Measurements from ENCODE around the gene SCAMP3.
A peak's percentile ranks its signal among the peaks of the same experiment; 100 is the strongest.

SCAMP3 gene

GRCh38 chr1:155300553-155301329 is 38.6 kb upstream of the SCAMP3 start:
- Histone ChIP-seq H2AFZ (ENCODE audit: low read depth, low read length) (no peak overlapping the region), H3K9ac (ENCODE audit: low read length) (no peak overlapping the region), H4K8ac (ENCODE audit: low read length) (no peak overlapping the region), H3K9me3 (ENCODE audit: control insufficient read depth, low read length) (no peaks in the 10 kb centered on the region), H3K14ac (ENCODE audit: low read length in 2 of 2) (no peak overlapping the region), H3K36me3 (ENCODE audit: control insufficient read depth in 1 of 2, insufficient read depth in 2 of 2, low read depth in 1 of 2, low read length in 2 of 2) (no peaks in the 10 kb centered on the region), H3K4ac (ENCODE audit: low read depth in 1 of 2, low read length in 2 of 2) (no peak overlapping the region), H3K27ac (ENCODE audit: low read length, poor library complexity, severe bottlenecking) (no peak overlapping the region), H3K4me3 (ENCODE audit: insufficient read depth in 1 of 2, low read depth in 1 of 2, low read length in 2 of 2) (no peak overlapping the region), H2AK5ac (ENCODE audit: low read length, severe bottlenecking) (no peak overlapping the region), H3K27me3 (ENCODE audit: control insufficient read depth in 1 of 2, insufficient read depth in 1 of 2, low read length in 2 of 2) (peaks cover 20 to 21% of the 10 kb centered on the region in 2 experiments), H3K4me1 (ENCODE audit: control insufficient read depth, insufficient read depth, low read depth, low read length) (peaks cover 7% of the 10 kb centered on the region), H2BK15ac (ENCODE audit: low read depth, poor library complexity, severe bottlenecking) (no peak overlapping the region), H4K91ac (ENCODE audit: low read length) (no peak overlapping the region), H3K18ac (ENCODE audit: low read depth in 1 of 2, low read length in 2 of 2) (no peak overlapping the region), H2BK120ac (ENCODE audit: low read depth, low read length) (no peak overlapping the region), H3K79me1 (replicated peaks; ENCODE audit: low read length, poor library complexity, severe bottlenecking) (peaks cover under 1% of the 10 kb centered on the region), H3K4me2 (ENCODE audit: low read length, poor library complexity, severe bottlenecking) (no peak overlapping the region), H2BK12ac (ENCODE audit: low read length in 2 of 2) (no peak overlapping the region), H2BK5ac (ENCODE audit: low read depth, low read length, poor library complexity, severe bottlenecking) (no peak overlapping the region), H3K23ac (ENCODE audit: low read length in 2 of 2) (no peak overlapping the region)
- DNase-seq = no peak
- WGBS = 91% methylated on average over 9 of the region's 9 CpGs

- Histone ChIP-seq H3K18ac (ENCODE audit: low read depth in 1 of 2, low read length in 2 of 2) (no peak overlapping the region), H2BK120ac (ENCODE audit: low read depth, low read length) (no peak overlapping the region), H3K14ac (ENCODE audit: low read length in 2 of 2) (no peak overlapping the region), H2BK15ac (ENCODE audit: low read depth, poor library complexity, severe bottlenecking) (no peak overlapping the region), H2AK5ac (ENCODE audit: low read length, severe bottlenecking) (no peak overlapping the region), H3K36me3 (ENCODE audit: control insufficient read depth in 1 of 2, insufficient read depth in 2 of 2, low read depth in 1 of 2, low read length in 2 of 2) (no peaks in the 10 kb centered on the region), H3K4ac (ENCODE audit: low read depth in 1 of 2, low read length in 2 of 2) (no peak overlapping the region), H3K27me3 (ENCODE audit: control insufficient read depth in 1 of 2, insufficient read depth in 1 of 2, low read length in 2 of 2) (peaks cover 27 to 28% of the 10 kb centered on the region in 2 experiments), H3K4me3 (ENCODE audit: insufficient read depth in 1 of 2, low read depth in 1 of 2, low read length in 2 of 2) (no peak overlapping the region), H3K27ac (ENCODE audit: low read length, poor library complexity, severe bottlenecking) (no peak overlapping the region), H2BK12ac (ENCODE audit: low read length in 2 of 2) (no peak overlapping the region), H3K9ac (ENCODE audit: low read length) (no peak overlapping the region), H3K9me3 (ENCODE audit: control insufficient read depth, low read length) (no peaks in the 10 kb centered on the region), H3K79me1 (replicated peaks; ENCODE audit: low read length, poor library complexity, severe bottlenecking) (no peaks in the 10 kb centered on the region), H3K4me2 (ENCODE audit: low read length, poor library complexity, severe bottlenecking) (no peak overlapping the region), H4K8ac (ENCODE audit: low read length) (no peak overlapping the region), H3K4me1 (ENCODE audit: control insufficient read depth, insufficient read depth, low read depth, low read length) (peaks cover 11% of the 10 kb centered on the region), H3K23ac (ENCODE audit: low read length in 2 of 2) (no peak overlapping the region), H2AFZ (ENCODE audit: low read depth, low read length) (no peak overlapping the region), H2BK5ac (ENCODE audit: low read depth, low read length, poor library complexity, severe bottlenecking) (no peak overlapping the region), H4K91ac (ENCODE audit: low read length) (no peak overlapping the region)
- no peak for DNase-seq
- WGBS = 96% methylated on average over 6 of the region's 8 CpGs
Measured at GRCh38 chr1:155300024-155300423, 37.9 kb upstream of the SCAMP3 start.

GRCh38 chr1:155297384-155297783 is 35.2 kb upstream of the SCAMP3 start:
- H2BK5ac ChIP-seq (ENCODE audit: low read depth, low read length, poor library complexity, severe bottlenecking) = no peak overlapping the region
- no peak overlapping the region for H2AK5ac ChIP-seq (ENCODE audit: low read length, severe bottlenecking)
- no peaks in the 10 kb centered on the region for H3K79me1 ChIP-seq (replicated peaks; ENCODE audit: low read length, poor library complexity, severe bottlenecking)
- H3K27ac ChIP-seq (ENCODE audit: low read length, poor library complexity, severe bottlenecking) = no peak overlapping the region
- DNase-seq = no peak
- peaks cover 50 to 52% of the 10 kb centered on the region in 2 experiments for H3K27me3 ChIP-seq (ENCODE audit: control insufficient read depth in 1 of 2, insufficient read depth in 1 of 2, low read length in 2 of 2)
- peak overlapping the region in 1 of 2 experiments; percentile 47 for H3K14ac ChIP-seq (ENCODE audit: low read length in 2 of 2)
- H3K4ac ChIP-seq (ENCODE audit: low read depth in 1 of 2, low read length in 2 of 2) = no peak overlapping the region
- H4K91ac ChIP-seq (ENCODE audit: low read length) = no peak overlapping the region
- H3K9me3 ChIP-seq (ENCODE audit: control insufficient read depth, low read length) = no peaks in the 10 kb centered on the region
- 78% methylated on average over 7 of the region's 7 CpGs for WGBS
- H3K9ac ChIP-seq (ENCODE audit: low read length) = no peak overlapping the region
- no peaks in the 10 kb centered on the region for H3K36me3 ChIP-seq (ENCODE audit: control insufficient read depth in 1 of 2, insufficient read depth in 2 of 2, low read depth in 1 of 2, low read length in 2 of 2)
- no peak overlapping the region for H2BK12ac ChIP-seq (ENCODE audit: low read length in 2 of 2)
- no peak overlapping the region for H3K18ac ChIP-seq (ENCODE audit: low read depth in 1 of 2, low read length in 2 of 2)
- H3K4me2 ChIP-seq (ENCODE audit: low read length, poor library complexity, severe bottlenecking) = no peak overlapping the region
- no peak overlapping the region for H2BK15ac ChIP-seq (ENCODE audit: low read depth, poor library complexity, severe bottlenecking)
- no peak overlapping the region for H3K23ac ChIP-seq (ENCODE audit: low read length in 2 of 2)
- no peak overlapping the region for H3K4me3 ChIP-seq (ENCODE audit: insufficient read depth in 1 of 2, low read depth in 1 of 2, low read length in 2 of 2)
- H2BK120ac ChIP-seq (ENCODE audit: low read depth, low read length) = no peak overlapping the region
- H3K4me1 ChIP-seq (ENCODE audit: control insufficient read depth, insufficient read depth, low read depth, low read length) = peaks cover 10% of the 10 kb centered on the region
- H4K8ac ChIP-seq (ENCODE audit: low read length) = no peak overlapping the region
- no peak overlapping the region for H2AFZ ChIP-seq (ENCODE audit: low read depth, low read length)

GRCh38 chr1:155296661-155297060 is 34.5 kb upstream of the SCAMP3 start:
- no peaks in the 10 kb centered on the region for H3K79me1 ChIP-seq (replicated peaks; ENCODE audit: low read length, poor library complexity, severe bottlenecking)
- WGBS = 88% methylated on average over 3 of the region's 3 CpGs

More at GRCh38 chr1:155296661-155297060, 34.5 kb upstream of the SCAMP3 start:
- no peak overlapping the region for H2AK5ac ChIP-seq (ENCODE audit: low read length, severe bottlenecking)
- H3K23ac ChIP-seq (ENCODE audit: low read length in 2 of 2) = no peak overlapping the region
- no peak overlapping the region for H2AFZ ChIP-seq (ENCODE audit: low read depth, low read length)
- no peak overlapping the region for H4K8ac ChIP-seq (ENCODE audit: low read length)
- no peak for DNase-seq
- H3K36me3 ChIP-seq (ENCODE audit: control insufficient read depth in 1 of 2, insufficient read depth in 2 of 2, low read depth in 1 of 2, low read length in 2 of 2) = no peaks in the 10 kb centered on the region
- no peak overlapping the region for H2BK5ac ChIP-seq (ENCODE audit: low read depth, low read length, poor library complexity, severe bottlenecking)
- H2BK15ac ChIP-seq (ENCODE audit: low read depth, poor library complexity, severe bottlenecking) = no peak overlapping the region
- no peak overlapping the region for H3K27ac ChIP-seq (ENCODE audit: low read length, poor library complexity, severe bottlenecking)
- no peak overlapping the region for H3K4me3 ChIP-seq (ENCODE audit: insufficient read depth in 1 of 2, low read depth in 1 of 2, low read length in 2 of 2)
- no peak overlapping the region for H2BK12ac ChIP-seq (ENCODE audit: low read length in 2 of 2)
- peaks cover 10% of the 10 kb centered on the region for H3K4me1 ChIP-seq (ENCODE audit: control insufficient read depth, insufficient read depth, low read depth, low read length)
- H3K4ac ChIP-seq (ENCODE audit: low read depth in 1 of 2, low read length in 2 of 2) = no peak overlapping the region
- H3K9ac ChIP-seq (ENCODE audit: low read length) = no peak overlapping the region
- H3K9me3 ChIP-seq (ENCODE audit: control insufficient read depth, low read length) = no peaks in the 10 kb centered on the region
- H3K4me2 ChIP-seq (ENCODE audit: low read length, poor library complexity, severe bottlenecking) = no peak overlapping the region
- no peak overlapping the region for H4K91ac ChIP-seq (ENCODE audit: low read length)
- H3K14ac ChIP-seq (ENCODE audit: low read length in 2 of 2) = no peak overlapping the region
- H2BK120ac ChIP-seq (ENCODE audit: low read depth, low read length) = no peak overlapping the region
- peaks cover 51 to 57% of the 10 kb centered on the region in 2 experiments for H3K27me3 ChIP-seq (ENCODE audit: control insufficient read depth in 1 of 2, insufficient read depth in 1 of 2, low read length in 2 of 2)
- H3K18ac ChIP-seq (ENCODE audit: low read depth in 1 of 2, low read length in 2 of 2) = no peak overlapping the region

All from mesenchymal stem cell (in vitro differentiated cells and primary cell).